HCT116 (cell line): Measurements from ENCODE around the gene ZNF584. TPM values are rescaled to one million over a fixed set of nuclear protein-coding genes. Genes with fewer than 3 reads are reported as not detected.

ENCODE experiments used
- ATAC-seq: fragments of 200-7000 bp; cut with Tn5 transposase; 2 replicates; pipeline ENCODE4 v1.9.1; 2020; ENCODE audit warnings: mild to moderate bottlenecking, moderate library complexity
- BruUV-seq: library from RNA; stranded (reverse); fragments of 400-500 nt; replicated peaks from 2 replicates; lab custom pipeline; 2021; lab: Mats Ljungman, UMichigan
- CTCF ChIA-PET: fragments of 300-600 bp; sonication (Branson Sonifier 250); formaldehyde crosslinking; loops from one replicate; lab custom pipeline; 2021; ENCODE audit warnings: antibody characterized with exemption; lab: Charles Lee
- POLR2A ChIA-PET: fragments of 300-600, 350-600 bp; sonication (Branson Sonifier 250); formaldehyde crosslinking; loops from one replicate; lab custom pipeline; 2021; ENCODE audit warnings: antibody characterized with exemption; lab: Charles Lee
- RAD21 ChIA-PET, 2 experiments: fragments of 300-600 bp; sonication (Branson Sonifier 250); formaldehyde crosslinking; loops; one replicate each; lab custom pipeline; 2023; ENCODE audit warnings: low total read pairs in 2 of 2; ENCODE audit not compliant: uncharacterized antibody in 2 of 2, unreplicated experiment in 2 of 2, low non-redundant PET in 1 of 2; lab: Charles Lee
- DNase-seq: peaks from one replicate; pipeline ENCODE4 v3.0.0-alpha.2; 2010; ENCODE audit warnings: low read depth, low spot score
- H2AFZ ChIP-seq: fragments of 200-600 bp; shearing (Covaris generic), sonication (generic); 2 replicates; pipeline ENCODE4 v1.6.1; 2017; ENCODE audit warnings: low read depth, mixed run types, mixed read lengths, antibody characterized with exemption, low read length; ENCODE audit not compliant: poor library complexity, severe bottlenecking
- H3K27ac ChIP-seq: 2 replicates; pipeline ENCODE4 v1.5.1; 2012; ENCODE audit warnings: low read depth, low read length
- H3K27me3 ChIP-seq: fragments of 200-600 bp; sonication (generic); 2 replicates; pipeline ENCODE4 v1.6.1; 2016; ENCODE audit warnings: mixed run types, low read length, mixed read lengths; ENCODE audit not compliant: insufficient read depth
- H3K36me3 ChIP-seq, 2 experiments: fragments of 200-500 bp in 1 of 2; fragments of 200-600 bp in 1 of 2; sonication (Bioruptor generic) in 1 of 2; sonication (generic) in 1 of 2; 2 replicates each; pipeline versions ENCODE4 v1.5.1 to v1.6.1; 2014 to 2016; ENCODE audit warnings: low read length in 2 of 2, inconsistent platforms in 1 of 2, mixed read lengths in 1 of 2, mixed run types in 1 of 2; ENCODE audit not compliant: insufficient read depth in 2 of 2, control insufficient read depth in 1 of 2
- H3K4me1 ChIP-seq, 2 experiments: fragments of 200-600 bp in 1 of 2; sonication (generic) in 1 of 2; 2 replicates each; pipeline versions ENCODE4 v1.5.1 to v1.6.1; 2012 to 2017; ENCODE audit warnings: low read length in 2 of 2, inconsistent platforms in 1 of 2, mild to moderate bottlenecking in 1 of 2, mixed read lengths in 1 of 2, mixed run types in 1 of 2, moderate library complexity in 1 of 2; ENCODE audit not compliant: insufficient read depth in 2 of 2, control insufficient read depth in 1 of 2
- H3K4me2 ChIP-seq: fragments of 200-600 bp; sonication (generic); 2 replicates; pipeline ENCODE4 v1.6.1; 2017; ENCODE audit warnings: mixed run types, low read length, mixed read lengths
- H3K4me3 ChIP-seq, 2 experiments: fragments of 200-600 bp in 1 of 2; sonication (generic) in 1 of 2; replicated peaks in 1 of 2; 2 replicates each; pipeline ENCODE4 v1.5.1; 2011 to 2016; ENCODE audit warnings: low read length in 2 of 2, control low read depth in 1 of 2, low read depth in 1 of 2, mild to moderate bottlenecking in 1 of 2, mixed read lengths in 1 of 2, mixed run types in 1 of 2
- H3K79me2 ChIP-seq: fragments of 200-600 bp; sonication (generic); 2 replicates; pipeline ENCODE4 v1.6.1; 2017; ENCODE audit warnings: mild to moderate bottlenecking, mixed run types, low read length, moderate library complexity, mixed read lengths; ENCODE audit not compliant: insufficient read depth
- H3K9ac ChIP-seq: fragments of 200-600 bp; sonication (generic); 2 replicates; pipeline ENCODE4 v1.6.1; 2016; ENCODE audit warnings: low read length, mixed read lengths
- H3K9me2 ChIP-seq: fragments of 200-600 bp; sonication (generic), shearing (Covaris generic); 2 replicates; pipeline ENCODE4 v1.6.1; 2017; ENCODE audit warnings: mixed run types, mild to moderate bottlenecking, moderate library complexity; ENCODE audit not compliant: insufficient read depth
- H3K9me3 ChIP-seq, 2 experiments: fragments of 200-500 bp in 1 of 2; fragments of 200-600 bp in 1 of 2; sonication (Bioruptor generic) in 1 of 2; sonication (generic) in 1 of 2; 2 replicates each; pipeline ENCODE4 v1.6.1; 2014 to 2017; ENCODE audit warnings: low read length in 2 of 2, mixed read lengths in 2 of 2, inconsistent platforms in 1 of 2, low read depth in 1 of 2, mild to moderate bottlenecking in 1 of 2, mixed run types in 1 of 2, moderate library complexity in 1 of 2; ENCODE audit not compliant: control insufficient read depth in 1 of 2, insufficient read depth in 1 of 2
- H4K20me1 ChIP-seq: fragments of 200-600 bp; sonication (generic), shearing (Covaris generic); 2 replicates; pipeline ENCODE4 v1.6.1; 2017; ENCODE audit warnings: mixed run types, mild to moderate bottlenecking, moderate library complexity; ENCODE audit not compliant: insufficient read depth
- CBX3 ChIP-seq: IDR thresholded peaks from 2 replicates; pipeline ENCODE4 v1.6.1; 2012; ENCODE audit warnings: low read depth
- CEBPB ChIP-seq: IDR thresholded peaks from 2 replicates; pipeline ENCODE4 v1.6.1; 2012; ENCODE audit warnings: low read depth
- CTCF ChIP-seq, 3 experiments: fragments of 200-600 bp in 1 of 3; sonication (generic) in 1 of 3; IDR thresholded peaks in 2 of 3; conservative IDR thresholded peaks in 1 of 3; 2 replicates each; pipeline ENCODE4 v1.5.1; 2012 to 2017; ENCODE audit warnings: low read depth in 2 of 3, low read length in 2 of 3, antibody characterized with exemption in 1 of 3, borderline replicate concordance in 1 of 3, control low read depth in 1 of 3, mild to moderate bottlenecking in 1 of 3, mixed read lengths in 1 of 3, mixed run types in 1 of 3, moderate library complexity in 1 of 3; ENCODE audit not compliant: insufficient read depth in 1 of 3
- EGR1 ChIP-seq: IDR thresholded peaks from 2 replicates; pipeline ENCODE4 v1.6.1; 2012; ENCODE audit warnings: low read depth
- ELF1 ChIP-seq: IDR thresholded peaks from 2 replicates; pipeline ENCODE4 v1.6.1; 2012; ENCODE audit warnings: low read depth, borderline replicate concordance
- EZH2phosphoT487 ChIP-seq: fragments of 200-600 bp; IDR thresholded peaks from 2 replicates; pipeline ENCODE4 v1.6.1; 2018; ENCODE audit warnings: antibody characterized with exemption, borderline replicate concordance
- FOSL1 ChIP-seq: IDR thresholded peaks from 2 replicates; pipeline ENCODE4 v1.6.1; 2012; ENCODE audit warnings: low read depth
- JUND ChIP-seq: IDR thresholded peaks from 2 replicates; pipeline ENCODE4 v1.6.1; 2012
- POLR2A ChIP-seq: IDR thresholded peaks from 2 replicates; pipeline ENCODE4 v1.7.0; 2011; ENCODE audit warnings: borderline replicate concordance; ENCODE audit not compliant: insufficient read depth, insufficient read length; ENCODE audit errors: extremely low read depth
- RAD21 ChIP-seq: IDR thresholded peaks from 2 replicates; pipeline ENCODE4 v1.6.1; 2012; ENCODE audit warnings: low read depth, mild to moderate bottlenecking
- SIN3A ChIP-seq: IDR thresholded peaks from 2 replicates; pipeline ENCODE4 v1.6.1; 2012; ENCODE audit warnings: low read depth
- SRF ChIP-seq: IDR thresholded peaks from 2 replicates; pipeline ENCODE4 v1.6.1; 2012; ENCODE audit warnings: low read depth
- TCF7L2 ChIP-seq: IDR thresholded peaks from 2 replicates; pipeline ENCODE4 v1.7.0; 2011; ENCODE audit warnings: borderline replicate concordance, inconsistent platforms; ENCODE audit not compliant: insufficient read depth, insufficient read length; ENCODE audit errors: extremely low read depth
- YY1 ChIP-seq: IDR thresholded peaks from 2 replicates; pipeline ENCODE4 v1.6.1; 2011; ENCODE audit warnings: low read length, low read depth, moderate library complexity, mild to moderate bottlenecking; ENCODE audit not compliant: insufficient replicate concordance; ENCODE audit errors: extremely low read depth
- ZNF274 ChIP-seq: fragments of 200-500 bp; sonication (Bioruptor generic); IDR thresholded peaks from 2 replicates; pipeline ENCODE4 v1.6.1; 2014; ENCODE audit warnings: mild to moderate bottlenecking, low read depth, low read length, inconsistent platforms
- intact Hi-C: fragments of 100-400 bp; cut with micrococcal nuclease; formaldehyde crosslinking; loops from 2 replicates; pipeline ENCODE4 v1.10.0; 2022
- total RNA-seq: library from RNA; stranded (reverse); gene quantifications from one replicate; pipeline ENCODE4 v1.2.1, GENCODE V29; 2021; ENCODE audit not compliant: unreplicated experiment
- TF ChIP-seq, protein P1 (sequence below): IDR thresholded peaks from 2 replicates; pipeline ENCODE4 v1.6.1; 2011; ENCODE audit warnings: mild to moderate bottlenecking, low read length, moderate library complexity; ENCODE audit not compliant: insufficient replicate concordance; ENCODE audit errors: extremely low read depth
- TF ChIP-seq, protein P2 (sequence below): IDR thresholded peaks from 2 replicates; pipeline ENCODE4 v1.6.1; 2012
- TF ChIP-seq, protein P3 (sequence below): IDR thresholded peaks from 2 replicates; pipeline ENCODE4 v1.6.1; 2012

Gene ZNF584
- total RNA-seq, 1 experiment from 2014 or later = 25.8 TPM

- TF ChIP-seq, protein P1, sequence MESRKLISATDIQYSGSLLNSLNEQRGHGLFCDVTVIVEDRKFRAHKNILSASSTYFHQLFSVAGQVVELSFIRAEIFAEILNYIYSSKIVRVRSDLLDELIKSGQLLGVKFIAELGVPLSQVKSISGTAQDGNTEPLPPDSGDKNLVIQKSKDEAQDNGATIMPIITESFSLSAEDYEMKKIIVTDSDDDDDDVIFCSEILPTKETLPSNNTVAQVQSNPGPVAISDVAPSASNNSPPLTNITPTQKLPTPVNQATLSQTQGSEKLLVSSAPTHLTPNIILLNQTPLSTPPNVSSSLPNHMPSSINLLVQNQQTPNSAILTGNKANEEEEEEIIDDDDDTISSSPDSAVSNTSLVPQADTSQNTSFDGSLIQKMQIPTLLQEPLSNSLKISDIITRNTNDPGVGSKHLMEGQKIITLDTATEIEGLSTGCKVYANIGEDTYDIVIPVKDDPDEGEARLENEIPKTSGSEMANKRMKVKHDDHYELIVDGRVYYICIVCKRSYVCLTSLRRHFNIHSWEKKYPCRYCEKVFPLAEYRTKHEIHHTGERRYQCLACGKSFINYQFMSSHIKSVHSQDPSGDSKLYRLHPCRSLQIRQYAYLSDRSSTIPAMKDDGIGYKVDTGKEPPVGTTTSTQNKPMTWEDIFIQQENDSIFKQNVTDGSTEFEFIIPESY = no peak
- TF ChIP-seq CTCF (IDR thresholded peaks at IDR 0.05 in 2 of 3, conservative IDR thresholded peaks at IDR 0.05 in 1 of 3; ENCODE audit: borderline replicate concordance in 1 of 3, insufficient read depth in 1 of 3, low read depth in 2 of 3, low read length in 2 of 3) = no peak
These were observed 10.9 kb upstream of the ZNF584 start (continued) for GRCh38 chr19:58397533-58398037.

DNA sequence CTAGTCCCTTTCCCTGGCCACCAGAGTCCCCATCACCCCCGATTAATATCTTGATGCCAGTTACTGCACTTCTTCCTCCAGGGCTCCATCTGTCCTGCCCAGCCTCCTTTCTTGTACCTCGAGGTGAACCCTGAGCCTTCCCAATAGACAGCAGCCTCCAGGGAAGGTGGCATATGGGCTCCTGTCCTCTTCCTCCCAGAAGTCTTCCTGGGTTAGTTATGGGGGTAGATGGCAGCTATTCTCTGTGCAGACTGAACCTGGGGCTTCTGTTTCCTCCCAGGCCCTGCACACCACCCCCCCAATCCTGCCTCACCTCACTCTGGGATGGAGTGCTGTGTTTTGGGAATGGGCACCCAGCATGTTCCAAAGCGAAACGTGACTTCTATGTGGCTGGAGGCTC, 10.4 kb upstream of the ZNF584 start:
- peaks cover 19% of the 10 kb centered on the region for H3K79me2 ChIP-seq
- no peak overlapping the region for H2AFZ ChIP-seq
- no peaks in the 10 kb centered on the region for H3K9me2 ChIP-seq
- BruUV-seq = no TSS peak
- ChIA-PET CTCF (no interaction called here), RAD21 (no interaction called here), POLR2A (no interaction called here)
- ATAC-seq (no peak), DNase-seq (no peak)
- peaks cover 11% of the 10 kb centered on the region; the same call in 1 of the 2 replicates for H4K20me1 ChIP-seq
- H3K36me3 ChIP-seq = peaks cover 7 to 22% of the 10 kb centered on the region in 2 experiments; a peak in 3 of 4 replicates
- no peak overlapping the region for H3K9ac ChIP-seq
- H3K4me2 ChIP-seq = no peak overlapping the region
- no peak overlapping the region for H3K27ac ChIP-seq
- H3K27me3 ChIP-seq = no peaks in the 10 kb centered on the region
- H3K4me1 ChIP-seq = peaks cover 29 to 45% of the 10 kb centered on the region in 2 experiments
- H3K4me3 ChIP-seq = no peak overlapping the region
- H3K9me3 ChIP-seq = no peaks in the 10 kb centered on the region
- intact Hi-C loops = no loop called here
- TF ChIP-seq POLR2A = no peak
- TF ChIP-seq JUND = no peak
- no peak for TF ChIP-seq RAD21
- TF ChIP-seq TCF7L2 = no peak
- TF ChIP-seq ELF1 = no peak
- no peak for TF ChIP-seq SIN3A
- TF ChIP-seq CTCF (IDR thresholded peaks at IDR 0.05 in 2 of 3, conservative IDR thresholded peaks at IDR 0.05 in 1 of 3; ENCODE audit: borderline replicate concordance in 1 of 3, insufficient read depth in 1 of 3, low read depth in 2 of 3, low read length in 2 of 3) = no peak
- TF ChIP-seq ZNF274 = no peak
- no peak for TF ChIP-seq CBX3
- TF ChIP-seq, protein P2, sequence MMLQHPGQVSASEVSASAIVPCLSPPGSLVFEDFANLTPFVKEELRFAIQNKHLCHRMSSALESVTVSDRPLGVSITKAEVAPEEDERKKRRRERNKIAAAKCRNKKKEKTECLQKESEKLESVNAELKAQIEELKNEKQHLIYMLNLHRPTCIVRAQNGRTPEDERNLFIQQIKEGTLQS = no peak
- no peak for TF ChIP-seq EGR1
- TF ChIP-seq, protein P3, sequence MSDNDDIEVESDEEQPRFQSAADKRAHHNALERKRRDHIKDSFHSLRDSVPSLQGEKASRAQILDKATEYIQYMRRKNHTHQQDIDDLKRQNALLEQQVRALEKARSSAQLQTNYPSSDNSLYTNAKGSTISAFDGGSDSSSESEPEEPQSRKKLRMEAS = no peak
- no peak for TF ChIP-seq CEBPB
- no peak for TF ChIP-seq FOSL1
- TF ChIP-seq EZH2phosphoT487 = no peak
- no peak for TF ChIP-seq SRF
- no peak for TF ChIP-seq YY1
